HUES6 (cell line): ENCODE data around the gene NEK10.

ENCODE experiments used
- H3K27ac ChIP-seq: 2 replicates; pipeline ENCODE4 v1.7.0; 2013; ENCODE audit warnings: low read depth, mild to moderate bottlenecking, low read length, inconsistent platforms
- H3K27me3 ChIP-seq: 2 replicates; pipeline ENCODE4 v1.6.1; 2013; ENCODE audit warnings: low read length; ENCODE audit not compliant: control insufficient read depth, insufficient read depth
- H3K36me3 ChIP-seq: 2 replicates; pipeline ENCODE4 v1.6.1; 2013; ENCODE audit warnings: low read length; ENCODE audit not compliant: control insufficient read depth, insufficient read depth
- H3K4me1 ChIP-seq: 2 replicates; pipeline ENCODE4 v1.6.1; 2013; ENCODE audit warnings: low read length; ENCODE audit not compliant: control insufficient read depth, insufficient read depth
- H3K4me3 ChIP-seq: 2 replicates; pipeline ENCODE4 v1.5.1; 2013; ENCODE audit warnings: low read depth, low read length
- H3K9ac ChIP-seq: one replicate; pipeline ENCODE4 v1.6.1; 2013; ENCODE audit warnings: mild to moderate bottlenecking, low read length
- H3K9me3 ChIP-seq: 2 replicates; pipeline ENCODE4 v1.6.1; 2013; ENCODE audit warnings: low read depth, low read length; ENCODE audit not compliant: control insufficient read depth, insufficient read depth

Gene NEK10

GRCh38 chr3:27239951-27240350 is 129.2 kb downstream of the NEK10 start:
- H3K9me3 ChIP-seq = peaks cover 25% of the 10 kb centered on the region

DNA sequence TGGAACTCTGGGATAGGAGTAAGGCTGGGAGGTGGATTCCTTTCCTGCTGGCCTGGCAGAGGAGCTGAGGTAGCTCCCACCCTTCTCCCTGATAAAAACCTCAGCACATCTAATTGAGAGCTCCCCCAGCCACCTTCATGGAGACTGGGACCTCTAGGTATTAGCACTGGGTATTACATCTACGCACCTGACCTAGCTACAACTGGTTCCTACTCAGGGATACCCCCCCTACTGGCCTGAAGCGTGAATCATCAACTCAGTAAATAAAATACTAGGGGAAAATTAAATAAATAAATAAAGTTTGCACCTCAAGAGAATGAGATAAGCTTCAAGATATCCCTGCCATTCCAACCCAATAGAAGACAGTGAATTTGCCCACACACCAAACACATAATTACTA is 140.4 kb downstream of the NEK10 start:
- no peak overlapping the region for H3K9ac ChIP-seq
- H3K36me3 ChIP-seq = no peaks in the 10 kb centered on the region
- peaks cover 7% of the 10 kb centered on the region; the same call in 1 of the 2 replicates for H3K9me3 ChIP-seq
- H3K4me3 ChIP-seq = no peak overlapping the region
- no peak overlapping the region for H3K27ac ChIP-seq
- no peaks in the 10 kb centered on the region for H3K4me1 ChIP-seq
- no peaks in the 10 kb centered on the region for H3K27me3 ChIP-seq

More at GRCh38 chr3:27239951-27240350, 129.2 kb downstream of the NEK10 start:
- Histone ChIP-seq H3K9ac (no peak overlapping the region), H3K4me1 (no peaks in the 10 kb centered on the region), H3K27ac (no peak overlapping the region), H3K4me3 (no peak overlapping the region), H3K36me3 (no peaks in the 10 kb centered on the region), H3K27me3 (no peaks in the 10 kb centered on the region)

- H3K4me3 ChIP-seq = no peak overlapping the region
- H3K36me3 ChIP-seq = no peaks in the 10 kb centered on the region
- no peaks in the 10 kb centered on the region for H3K4me1 ChIP-seq
- no peaks in the 10 kb centered on the region for H3K27me3 ChIP-seq
- H3K9me3 ChIP-seq = peaks cover 4% of the 10 kb centered on the region; the same call in 1 of the 2 replicates
- H3K9ac ChIP-seq = no peak overlapping the region
- H3K27ac ChIP-seq = no peak overlapping the region
Measured at GRCh38 chr3:27224197-27224596, 145.0 kb downstream of the NEK10 start.

DNA sequence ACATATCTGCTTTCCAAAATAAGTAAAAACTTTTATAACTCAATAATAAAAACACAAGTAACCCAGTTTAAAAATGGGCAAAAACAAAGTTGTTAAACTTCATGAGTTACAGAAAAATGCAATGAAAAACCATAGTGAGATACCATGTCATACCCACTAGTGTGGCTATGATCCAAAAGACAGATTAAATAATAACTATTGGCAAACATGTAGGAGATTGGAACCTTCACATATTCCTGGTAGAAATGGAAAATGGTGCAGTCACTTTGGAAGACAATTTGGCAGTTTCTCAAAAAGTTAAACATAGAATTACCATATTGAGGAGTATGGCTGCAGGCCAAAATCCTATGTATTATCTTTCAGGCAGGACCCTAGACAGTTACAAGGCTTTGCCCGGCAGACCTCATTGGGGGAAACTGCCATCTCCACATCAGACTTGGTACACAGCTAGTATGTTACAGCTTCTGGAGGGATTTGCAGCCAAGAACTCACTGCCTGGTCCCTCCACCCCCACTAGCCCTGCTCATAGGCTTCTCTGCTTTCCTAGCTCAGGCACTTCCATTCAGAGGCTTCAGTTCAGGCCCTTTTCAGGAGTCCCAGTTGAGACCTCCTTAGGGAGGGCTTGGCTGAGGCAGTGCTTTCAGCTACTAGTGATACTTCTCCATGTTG is 147.8 kb downstream of the NEK10 start:
- no peaks in the 10 kb centered on the region for H3K4me1 ChIP-seq
- peaks cover 4% of the 10 kb centered on the region; the same call in 1 of the 2 replicates for H3K9me3 ChIP-seq
- H3K27ac ChIP-seq = no peak overlapping the region
- no peaks in the 10 kb centered on the region for H3K36me3 ChIP-seq
- H3K9ac ChIP-seq = no peak overlapping the region
- H3K4me3 ChIP-seq = no peak overlapping the region
- H3K27me3 ChIP-seq = no peaks in the 10 kb centered on the region

DNA sequence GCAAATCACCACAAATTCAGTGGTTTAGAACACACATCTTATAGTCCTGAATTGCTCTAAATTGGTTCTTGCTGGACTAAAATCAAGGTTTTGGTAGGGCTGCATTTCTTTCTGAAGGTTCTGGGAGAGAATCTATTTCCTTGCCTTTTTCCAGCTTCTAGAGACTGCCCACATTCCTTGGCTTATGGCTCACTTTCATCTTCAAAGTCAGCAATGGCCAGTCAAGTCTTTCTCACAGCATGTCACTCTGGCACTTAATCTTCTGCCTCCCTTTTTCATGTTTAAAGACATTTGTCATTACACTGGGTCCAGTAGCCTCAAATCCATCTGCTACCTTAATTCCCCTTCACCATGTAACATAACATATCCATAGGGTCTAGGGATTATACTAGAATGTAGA is 149.0 kb downstream of the NEK10 start:
- Histone ChIP-seq H3K4me1 (no peaks in the 10 kb centered on the region), H3K9ac (no peak overlapping the region), H3K27me3 (no peaks in the 10 kb centered on the region), H3K27ac (no peak overlapping the region), H3K4me3 (no peak overlapping the region), H3K9me3 (peaks cover 4% of the 10 kb centered on the region; the same call in 1 of the 2 replicates), H3K36me3 (no peaks in the 10 kb centered on the region)

DNA sequence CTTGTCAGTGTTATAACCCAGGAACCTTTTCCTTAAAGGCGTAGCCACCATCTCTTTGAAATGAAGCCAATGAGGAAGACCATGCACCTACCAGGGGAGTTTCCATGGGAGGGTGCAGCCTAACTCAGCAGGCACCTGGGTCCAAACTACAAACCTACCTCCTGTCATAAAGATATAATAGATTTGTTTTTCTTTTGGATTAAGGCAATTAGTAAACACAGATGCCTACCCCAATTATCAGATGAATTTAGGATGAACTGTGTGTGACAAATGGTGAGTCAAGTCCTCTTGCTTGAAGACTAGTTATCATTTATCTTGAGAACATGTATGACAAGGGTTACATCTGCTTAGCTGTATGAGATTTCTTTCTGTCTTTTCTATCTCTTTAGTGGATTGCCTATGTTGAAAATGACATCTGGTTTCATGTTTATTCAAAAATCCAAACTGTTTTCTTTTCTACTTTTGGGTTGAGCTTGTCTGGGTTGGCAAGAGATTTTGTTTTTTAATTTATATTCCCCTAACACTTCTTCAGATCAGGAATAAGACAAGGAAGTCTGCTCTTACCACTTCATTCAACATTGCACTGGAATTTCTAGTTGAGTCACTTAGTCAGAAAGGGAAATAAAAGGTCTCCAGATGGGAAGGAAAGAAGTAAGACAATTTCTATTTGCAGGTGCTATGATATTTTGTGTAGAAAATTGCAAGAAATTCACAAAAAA is 149.9 kb downstream of the NEK10 start:
- H3K9me3 ChIP-seq = peaks cover 4% of the 10 kb centered on the region; the same call in 1 of the 2 replicates
- H3K4me1 ChIP-seq = no peaks in the 10 kb centered on the region
- no peaks in the 10 kb centered on the region for H3K36me3 ChIP-seq
- no peak overlapping the region for H3K4me3 ChIP-seq
- H3K27ac ChIP-seq = no peak overlapping the region
- H3K9ac ChIP-seq = no peak overlapping the region
- H3K27me3 ChIP-seq = no peaks in the 10 kb centered on the region

GRCh38 chr3:27216955-27217552 is 152.1 kb downstream of the NEK10 start:
- Histone ChIP-seq H3K27me3 (no peaks in the 10 kb centered on the region), H3K27ac (no peak overlapping the region), H3K4me1 (peaks cover 12% of the 10 kb centered on the region; the same call in 1 of the 2 replicates), H3K9ac (no peak overlapping the region), H3K9me3 (peaks cover 4% of the 10 kb centered on the region; the same call in 1 of the 2 replicates), H3K4me3 (no peak overlapping the region), H3K36me3 (no peaks in the 10 kb centered on the region)

DNA sequence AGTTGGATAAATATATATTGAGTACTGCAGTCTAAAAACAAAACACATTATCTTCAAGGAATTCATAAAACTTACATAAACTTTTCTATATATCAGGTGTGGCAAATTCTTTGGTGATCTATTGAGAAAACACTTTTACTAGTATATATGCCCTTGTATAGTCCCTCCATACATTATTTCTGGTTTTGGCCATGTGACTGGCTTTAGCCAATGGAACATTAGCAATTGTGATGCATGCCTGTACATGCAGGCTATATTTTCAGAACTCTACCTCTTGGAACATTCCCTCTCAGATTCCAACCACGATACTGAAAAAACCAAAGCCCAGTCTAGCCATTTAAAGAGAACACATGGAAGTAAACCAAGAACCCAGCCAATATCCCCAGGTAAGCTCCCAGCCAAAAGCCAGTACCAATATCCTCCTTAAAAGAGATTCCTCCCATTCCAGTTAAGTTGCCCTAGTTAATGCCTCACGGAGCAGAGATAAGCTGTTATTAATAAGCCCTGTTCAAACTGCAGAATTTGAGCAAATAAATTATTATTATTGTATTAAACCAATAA is 152.8 kb downstream of the NEK10 start:
- Histone ChIP-seq H3K27ac (no peak overlapping the region), H3K4me3 (no peak overlapping the region), H3K9ac (no peak overlapping the region), H3K27me3 (no peaks in the 10 kb centered on the region), H3K36me3 (no peaks in the 10 kb centered on the region), H3K4me1 (peaks cover 12% of the 10 kb centered on the region; the same call in 1 of the 2 replicates), H3K9me3 (peaks cover 4% of the 10 kb centered on the region; the same call in 1 of the 2 replicates)

DNA sequence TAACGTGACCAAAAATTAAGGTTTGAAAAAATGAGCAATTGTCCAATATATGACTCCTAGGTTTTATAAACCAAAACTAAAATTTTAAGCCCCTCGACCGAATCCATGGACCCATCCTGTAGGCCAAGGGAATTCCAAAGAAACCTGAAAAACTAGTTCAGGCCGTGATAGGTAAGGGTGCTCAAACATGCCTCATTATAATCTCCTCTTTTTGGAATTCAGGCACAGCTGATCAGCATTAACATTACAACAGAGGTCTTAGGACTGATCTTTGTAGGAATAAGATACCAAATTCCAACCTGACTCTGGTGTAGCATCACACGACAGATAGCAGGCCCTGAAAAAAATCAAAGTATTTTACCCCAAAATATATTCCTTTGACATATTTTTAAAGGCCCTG is 155.7 kb downstream of the NEK10 start:
- H3K4me1 ChIP-seq = peaks cover 12% of the 10 kb centered on the region; the same call in 1 of the 2 replicates
- H3K9me3 ChIP-seq = no peaks in the 10 kb centered on the region
- H3K4me3 ChIP-seq = no peak overlapping the region; the same call in 1 of the 2 replicates
- H3K27me3 ChIP-seq = no peaks in the 10 kb centered on the region
- H3K36me3 ChIP-seq = no peaks in the 10 kb centered on the region
- no peak overlapping the region for H3K9ac ChIP-seq
- peak overlapping the region; percentile 22; the same call in 1 of the 2 replicates for H3K27ac ChIP-seq

DNA sequence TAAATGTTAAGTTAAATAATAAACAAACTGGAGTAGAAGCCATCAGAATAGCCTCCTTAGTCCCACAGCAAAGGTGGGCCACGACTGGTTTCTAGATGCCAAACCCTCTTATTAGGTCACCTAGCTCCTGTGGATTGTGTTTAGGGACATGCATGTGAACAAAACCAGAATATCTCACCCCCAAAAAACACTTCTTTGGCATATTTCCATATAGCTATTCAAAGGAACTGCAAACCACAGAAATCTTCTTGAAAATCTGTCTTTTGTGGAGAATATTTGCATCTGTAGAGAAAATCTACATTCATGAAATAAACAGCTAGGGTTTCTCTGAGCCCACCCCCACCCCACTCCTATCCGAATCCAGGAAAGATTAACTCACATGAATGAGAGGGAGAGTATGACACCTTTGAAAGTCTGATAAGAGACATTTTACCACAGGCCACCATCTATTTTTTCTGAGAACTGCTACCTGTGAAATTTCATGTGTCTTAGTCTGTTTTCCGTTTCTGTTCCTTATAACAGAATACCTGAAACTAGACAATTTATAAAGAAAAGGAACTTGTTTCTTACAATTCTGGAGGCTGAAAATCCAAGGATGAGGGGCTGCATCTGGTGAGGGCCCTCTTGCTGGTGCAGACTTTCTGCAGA is 159.4 kb downstream of the NEK10 start:
- Histone ChIP-seq H3K27me3 (no peaks in the 10 kb centered on the region), H3K27ac (no peak overlapping the region), H3K4me3 (no peak overlapping the region), H3K9me3 (no peaks in the 10 kb centered on the region; the same call in 1 of the 2 replicates), H3K9ac (no peak overlapping the region), H3K36me3 (no peaks in the 10 kb centered on the region), H3K4me1 (peaks cover 12% of the 10 kb centered on the region; the same call in 1 of the 2 replicates)
